NCI-H2196 (cell line): ENCODE measurements around the gene JADE2.
"Not testable (repeated sequence)": the region's sequence is repeated elsewhere in the genome, so short reads cannot be mapped to it uniquely, and the experiment has no call there.

Source experiments
- DNase-seq: peaks from one replicate; lab custom pipeline; 2025; ENCODE audit not compliant: unreplicated experiment; lab: John Stamatoyannopoulos, UW

JADE2 gene

DNA sequence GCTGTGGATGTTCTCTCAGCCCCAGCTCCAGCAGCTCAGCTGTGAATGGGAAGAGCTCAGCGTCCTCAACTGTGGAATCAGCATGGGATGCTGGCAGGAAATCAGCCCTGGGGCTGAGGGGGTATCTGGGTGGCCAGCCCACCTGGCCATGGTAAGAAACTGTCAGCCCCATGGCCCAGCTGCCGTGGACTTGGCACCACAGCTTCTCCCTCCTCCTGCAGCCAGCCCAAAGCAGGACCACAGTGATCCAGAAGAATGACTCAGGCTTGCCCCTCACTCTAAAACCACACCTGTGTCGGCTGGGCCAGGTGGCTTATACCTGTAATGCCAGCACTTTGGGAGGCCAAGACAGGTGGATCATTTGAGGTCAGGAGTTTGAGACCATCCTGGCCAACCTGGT is 59.2 kb downstream of the JADE2 start:
- no peak for DNase-seq

DNA sequence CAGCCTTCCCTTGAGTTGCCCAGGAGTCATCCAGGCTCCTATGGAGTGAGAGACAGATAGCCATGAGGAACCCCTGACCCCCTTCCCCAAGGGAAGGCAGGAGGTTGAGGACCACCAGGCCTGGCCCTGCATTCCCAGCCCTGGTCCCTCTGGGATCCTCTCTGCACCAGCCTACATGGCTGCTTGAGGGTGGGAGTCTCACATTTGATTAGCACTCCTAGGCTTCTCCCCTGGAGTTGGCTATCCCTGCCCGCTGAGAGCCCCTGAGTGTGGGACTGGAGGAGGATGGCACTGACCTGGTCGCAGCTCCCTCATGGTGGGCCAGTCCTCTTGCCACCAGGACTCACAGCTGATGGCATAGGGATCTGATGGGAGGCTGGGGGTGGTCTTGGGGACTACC is 60.5 kb downstream of the JADE2 start:
- no peak for DNase-seq

DNA sequence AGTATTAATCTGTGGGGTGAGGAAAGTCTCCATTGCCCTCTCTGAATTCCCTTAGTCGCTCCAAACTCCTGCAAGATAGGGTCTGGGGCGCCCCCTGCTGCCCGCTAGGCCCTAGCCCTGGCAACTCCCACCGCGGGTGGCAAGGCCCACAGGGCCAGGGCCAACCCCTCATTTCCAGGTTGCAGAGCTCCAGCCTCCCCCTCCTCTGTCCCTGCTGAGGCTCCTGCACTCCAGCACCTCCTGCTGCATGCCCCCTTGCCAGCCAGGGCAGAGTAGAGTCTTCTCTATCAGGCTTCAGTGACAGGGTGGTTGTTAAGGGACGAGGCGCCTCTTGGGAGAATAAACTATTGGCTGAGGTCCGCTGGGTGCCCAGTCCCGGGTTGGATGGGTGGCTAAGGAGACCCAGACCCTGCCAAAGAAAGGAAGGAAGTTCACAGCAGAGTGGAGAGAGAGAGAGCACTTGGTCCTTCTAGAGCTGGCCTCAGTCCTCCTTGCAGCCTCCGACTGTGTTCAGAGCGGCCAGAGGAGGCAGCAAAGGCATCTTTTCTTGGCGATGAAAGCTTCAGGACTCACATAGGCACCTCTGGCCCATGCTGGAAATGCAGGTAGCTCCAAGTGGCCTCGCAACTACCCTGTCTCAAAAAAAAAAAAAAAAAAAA is 61.5 kb downstream of the JADE2 start:
- peak; percentile 67 for DNase-seq

DNA sequence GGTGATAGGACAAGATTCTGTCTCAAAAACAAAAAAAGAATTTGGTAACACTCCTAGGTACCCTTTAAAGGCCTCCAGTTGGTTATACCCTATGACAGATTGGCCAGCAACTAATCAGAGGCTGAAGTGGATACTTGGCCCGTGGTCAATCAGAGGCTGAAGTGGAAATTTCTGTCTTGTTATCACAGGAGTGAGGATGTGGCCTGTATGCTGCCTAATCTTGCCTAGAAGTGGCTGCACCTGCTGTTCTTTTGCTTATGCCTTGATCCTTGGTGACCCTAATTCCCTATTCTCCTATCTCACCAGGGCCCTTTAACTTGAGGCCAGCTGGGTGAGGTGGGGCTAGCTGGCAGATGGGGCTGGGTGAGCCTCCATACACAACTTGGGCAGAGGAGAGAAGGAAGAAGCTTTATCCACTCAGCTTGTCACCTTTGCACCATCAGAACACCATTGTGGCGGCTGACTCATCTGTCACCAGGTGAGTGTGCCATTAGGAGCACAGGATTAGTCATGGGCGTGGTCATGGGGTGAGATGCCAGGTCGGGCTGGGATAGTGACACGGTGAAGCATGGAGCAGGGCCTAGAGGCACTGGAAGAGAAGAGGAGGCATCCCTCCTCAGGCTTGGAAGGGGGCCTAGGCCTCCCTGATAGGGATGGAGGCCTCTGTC is 65.7 kb downstream of the JADE2 start:
- peak; percentile 66 for DNase-seq

DNA sequence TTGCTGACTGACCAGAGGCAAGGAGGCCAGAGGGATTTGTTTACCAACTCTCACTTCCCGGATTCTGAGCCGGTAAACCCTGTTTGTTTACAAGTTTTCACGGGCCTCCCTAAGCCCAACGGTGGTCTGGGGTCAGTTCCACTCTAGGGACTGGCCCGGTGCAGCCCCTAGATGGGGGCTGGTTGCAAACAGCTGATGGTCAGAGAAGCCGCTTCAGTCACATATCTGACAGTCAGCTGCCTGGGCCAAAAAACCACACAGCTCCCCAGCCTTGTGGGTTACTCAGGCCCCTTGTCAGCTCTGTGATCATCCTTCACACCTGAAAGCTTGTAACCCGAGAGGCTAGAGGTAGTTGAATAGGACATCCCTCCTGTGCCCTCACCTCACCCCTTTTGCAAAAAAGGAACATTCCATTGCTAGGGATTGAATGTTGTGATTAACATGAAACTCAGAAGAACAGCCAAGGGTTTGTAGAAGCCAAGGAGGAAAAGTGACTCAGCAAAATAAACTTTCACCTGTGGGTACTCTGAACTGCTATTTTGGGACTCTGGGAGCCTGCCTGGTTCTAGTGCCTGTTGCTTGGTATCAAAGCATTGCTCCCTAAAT is 66.8 kb downstream of the JADE2 start:
- no peak for DNase-seq

DNA sequence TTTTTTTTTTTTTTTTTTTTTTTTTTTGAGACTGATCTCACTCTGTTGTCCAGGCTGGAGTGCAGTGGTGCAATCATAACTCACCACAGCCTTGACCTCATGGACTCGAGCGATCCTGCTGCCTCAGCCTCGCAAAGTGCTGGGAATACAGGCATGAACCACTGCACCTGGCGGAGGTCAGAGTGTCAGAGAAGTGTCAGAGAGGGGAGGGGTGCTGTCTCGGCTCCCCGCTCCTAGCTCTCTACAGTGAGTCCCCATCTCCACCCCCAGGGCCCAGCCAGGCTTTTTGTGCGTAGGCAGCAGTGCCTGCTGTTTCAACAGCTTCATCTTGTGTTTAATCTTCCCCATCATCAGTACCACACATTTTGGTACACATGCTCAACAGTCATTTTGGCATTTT is 68.9 kb downstream of the JADE2 start:
- no peak for DNase-seq

DNA sequence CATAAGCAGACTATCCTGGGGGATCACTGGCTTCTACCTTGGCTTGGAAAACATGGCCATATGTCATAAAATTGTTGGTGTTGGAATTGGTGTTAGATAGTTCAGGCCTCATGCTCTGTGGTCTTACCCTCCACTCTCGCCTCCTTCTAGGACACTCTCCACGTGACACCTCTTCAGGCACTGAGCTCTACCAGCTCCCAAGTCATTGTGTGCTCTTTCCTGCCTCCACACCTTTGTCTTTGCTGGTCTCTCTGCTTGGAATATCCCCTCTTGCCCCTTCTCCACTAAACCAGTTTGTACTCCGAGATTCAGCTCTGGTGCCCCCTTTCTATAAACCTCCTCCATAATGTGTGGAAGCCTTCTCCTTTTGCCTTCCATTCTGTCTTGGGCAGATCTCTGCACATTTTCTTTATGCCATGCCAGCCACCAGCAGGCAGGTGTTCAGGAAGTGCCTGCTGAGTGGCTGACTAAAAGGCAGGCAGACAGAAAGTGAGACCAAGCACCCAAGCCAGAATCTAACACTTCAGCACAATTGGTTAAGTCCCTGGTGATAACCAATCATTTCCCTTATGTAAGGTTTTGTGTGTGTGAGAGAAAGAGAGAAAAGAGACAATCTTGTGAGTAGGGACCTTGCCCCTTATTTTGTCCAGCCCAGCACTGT is 69.5 kb downstream of the JADE2 start:
- DNase-seq = peak; percentile 61

DNA sequence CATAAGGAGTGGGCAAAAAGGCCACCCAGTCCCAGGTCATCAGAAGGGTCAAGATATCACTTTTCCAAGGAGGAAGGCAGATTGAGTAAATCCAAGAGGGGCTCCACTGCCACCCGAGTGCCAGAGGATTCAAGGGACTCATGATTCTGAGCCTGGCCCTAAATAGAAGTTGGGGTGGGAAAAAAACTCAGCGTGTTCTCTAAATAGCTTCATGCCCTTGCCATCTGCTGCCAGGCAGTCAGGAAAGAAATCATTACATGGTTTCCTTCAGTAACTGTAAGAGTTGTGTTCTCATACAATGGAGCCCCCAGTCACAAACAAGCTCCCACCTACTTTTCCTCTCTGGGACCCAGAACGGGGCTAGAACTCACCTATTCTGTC is 70.0 kb downstream of the JADE2 start:
- no peak for DNase-seq

DNA sequence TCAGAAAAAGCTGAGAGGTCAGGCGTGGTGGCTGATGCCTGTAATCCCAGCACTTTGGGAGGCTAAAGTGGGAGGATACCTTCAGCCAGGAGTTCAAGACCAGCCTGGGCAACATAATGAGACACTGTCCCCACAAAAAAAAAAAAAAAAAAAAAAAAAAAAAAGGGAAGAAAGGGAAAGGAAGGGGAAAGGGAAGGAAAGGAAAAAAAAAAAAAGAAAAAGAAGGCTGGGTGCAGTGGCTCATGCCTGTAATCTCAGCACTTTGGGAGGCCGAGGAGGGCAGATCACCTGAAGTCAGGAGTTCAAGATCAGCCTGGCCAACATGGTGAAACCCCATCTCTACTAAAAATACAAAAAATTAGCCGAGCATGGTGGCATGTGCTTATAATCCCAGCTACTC is 74.3 kb downstream of the JADE2 start:
- not testable (repeated sequence) for DNase-seq

DNA sequence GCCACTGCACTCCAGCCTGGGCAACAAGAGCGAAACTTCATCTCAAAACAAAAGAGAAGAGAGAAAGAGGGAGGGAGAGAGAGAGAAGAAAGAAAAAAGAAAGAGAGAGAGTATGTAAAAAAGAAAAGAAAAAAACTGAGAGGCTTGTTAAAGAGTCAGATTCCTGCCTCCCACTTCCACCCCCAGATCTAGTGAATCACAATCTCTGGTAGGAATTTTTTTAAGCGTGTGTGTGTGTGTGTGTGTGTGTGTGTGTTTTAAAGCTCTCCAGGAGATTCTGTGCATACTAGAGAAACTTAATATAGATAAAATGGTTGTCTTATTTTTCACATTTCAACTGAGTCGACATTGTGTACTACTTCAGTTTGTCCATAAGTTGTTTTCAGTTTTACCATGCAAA is 75.1 kb downstream of the JADE2 start:
- no peak for DNase-seq

DNA sequence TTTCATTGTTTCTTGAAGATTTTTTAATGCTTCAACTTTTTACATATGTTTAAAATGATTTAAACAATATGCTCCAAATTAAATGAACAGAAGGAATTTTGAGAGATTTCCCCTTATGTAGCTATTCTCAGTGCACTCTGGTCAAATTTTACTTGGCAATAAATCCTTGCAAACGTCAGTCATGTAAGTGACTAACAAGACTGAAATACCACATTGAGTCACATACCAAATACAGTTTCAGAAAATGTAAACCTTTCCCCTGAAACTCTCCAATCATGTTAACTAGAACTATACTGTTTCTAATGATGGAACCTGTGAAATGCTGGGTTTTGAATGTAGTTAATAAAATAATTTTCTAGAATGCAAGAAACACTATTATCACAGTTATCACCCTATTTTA is 77.6 kb downstream of the JADE2 start:
- no peak for DNase-seq

DNA sequence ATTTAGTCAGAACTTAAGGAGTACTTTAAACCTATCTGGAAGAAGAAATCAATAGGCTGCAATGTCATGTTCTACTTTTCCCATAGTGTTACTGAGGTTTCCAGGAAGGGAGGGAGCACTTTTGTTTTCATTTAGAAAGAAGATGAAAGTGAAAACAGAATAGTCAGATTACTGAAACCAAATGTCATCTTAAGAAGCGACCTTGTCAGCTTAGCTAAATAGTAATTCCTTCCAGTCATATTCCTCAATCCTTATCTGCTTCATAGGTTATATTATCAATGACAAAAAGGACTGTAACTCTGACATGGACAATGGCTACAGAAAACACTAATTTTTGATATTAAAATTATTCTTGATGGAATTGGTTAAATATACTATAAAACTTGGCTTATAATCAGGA is 79.4 kb downstream of the JADE2 start:
- no peak for DNase-seq

DNA sequence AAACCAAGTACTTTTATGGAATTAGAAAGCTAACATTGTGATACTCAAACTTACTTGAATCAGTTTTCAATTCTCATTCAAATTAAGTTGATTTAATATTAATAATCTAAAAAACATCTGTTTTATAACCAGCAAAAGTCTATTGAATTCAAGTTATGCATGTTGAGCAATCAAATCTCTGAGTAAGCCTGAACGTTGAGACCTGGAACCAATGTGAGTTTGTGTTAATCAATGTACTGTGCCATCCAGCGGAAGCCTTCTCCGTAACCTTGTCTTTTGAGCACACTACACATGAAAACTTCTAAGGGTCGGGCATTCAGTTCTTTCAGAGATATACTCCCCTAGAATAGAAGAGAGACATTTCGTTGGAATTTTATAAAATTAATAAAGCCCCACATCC is 81.3 kb downstream of the JADE2 start:
- no peak for DNase-seq

DNA sequence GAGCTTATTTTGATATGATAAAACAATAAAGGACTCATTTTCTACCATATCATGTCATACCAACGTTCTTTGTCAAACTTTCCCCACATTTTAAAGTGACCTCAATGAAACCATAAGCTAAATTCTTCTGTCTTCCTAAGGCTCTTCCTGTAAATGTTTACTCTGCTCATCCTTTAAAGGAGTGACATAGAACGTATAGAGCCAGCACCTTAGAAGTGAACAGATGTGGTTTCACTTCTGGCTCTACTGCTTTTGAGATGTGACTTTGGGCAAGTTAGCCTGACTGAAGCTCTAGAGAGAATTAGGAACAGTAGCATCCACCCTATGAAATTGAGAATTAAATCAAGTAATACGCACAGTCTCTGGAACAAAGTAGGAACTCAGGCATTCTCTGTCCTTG is 83.1 kb downstream of the JADE2 start:
- DNase-seq = no peak

DNA sequence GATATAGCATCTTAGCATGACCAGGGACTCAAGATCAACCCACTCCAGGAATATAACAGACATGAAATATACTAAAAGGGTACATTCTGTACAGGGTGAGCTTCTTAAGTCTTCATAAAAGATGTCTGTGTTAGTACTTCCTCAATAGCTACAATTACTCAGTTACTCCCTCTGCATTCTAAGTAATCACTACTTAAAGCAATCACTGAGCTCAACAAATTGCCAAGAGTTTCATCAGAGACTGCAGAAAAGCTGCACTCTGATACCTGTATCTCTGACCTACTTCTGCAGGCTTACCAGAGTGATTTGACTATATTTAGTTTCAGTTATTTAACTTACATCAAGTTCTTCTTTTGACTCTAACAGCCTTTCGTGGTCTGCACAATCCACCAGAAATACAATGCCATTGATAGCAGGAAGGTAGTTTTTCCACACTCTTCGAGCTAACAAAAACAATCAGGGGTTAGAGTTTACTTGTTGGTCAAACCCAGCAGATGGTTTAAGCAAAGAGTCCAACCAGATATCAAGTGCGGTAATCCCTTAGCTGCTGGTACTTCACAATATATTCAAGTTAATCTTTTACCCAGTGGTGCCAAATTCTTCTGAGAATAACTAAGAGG is 83.9 kb downstream of the JADE2 start:
- no peak for DNase-seq

DNA sequence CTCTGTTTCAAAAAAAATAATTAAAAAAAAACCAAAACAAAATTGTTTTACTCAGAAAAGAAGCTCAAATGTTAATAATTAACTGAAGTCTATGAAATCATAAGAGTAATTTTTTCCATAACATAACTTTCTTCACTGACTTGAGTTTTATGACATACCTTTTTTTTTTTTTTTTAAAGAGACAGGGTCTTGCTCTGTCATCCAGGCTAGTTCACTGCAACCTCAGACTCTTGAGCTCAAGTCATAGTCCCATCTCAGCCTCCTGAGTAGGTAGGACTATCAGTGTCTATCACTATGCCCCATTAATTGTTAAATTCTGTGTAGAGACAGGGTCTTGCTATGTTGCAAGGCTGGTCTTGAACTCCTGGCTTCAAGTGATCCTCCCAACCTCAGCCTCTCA is 85.3 kb downstream of the JADE2 start:
- no peak for DNase-seq

DNA sequence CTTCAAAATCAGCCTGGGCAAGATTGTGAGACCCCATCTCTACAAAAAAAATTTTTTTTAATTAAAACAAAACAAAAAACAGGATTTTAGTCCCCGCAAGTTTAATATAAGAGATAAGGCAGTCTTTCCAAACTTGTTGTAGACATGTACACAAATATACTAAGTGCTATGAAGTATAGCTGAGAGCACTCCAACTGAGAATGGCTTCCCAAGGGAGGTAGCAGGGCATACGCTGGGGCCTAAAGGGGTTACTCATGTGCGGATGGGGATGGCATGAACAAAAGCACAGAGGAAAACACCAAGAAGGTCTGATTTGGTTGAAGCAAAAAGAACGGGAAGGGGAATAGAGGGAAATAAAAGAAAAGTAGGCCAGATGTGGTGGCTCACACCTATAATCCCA is 86.0 kb downstream of the JADE2 start:
- no peak for DNase-seq

DNA sequence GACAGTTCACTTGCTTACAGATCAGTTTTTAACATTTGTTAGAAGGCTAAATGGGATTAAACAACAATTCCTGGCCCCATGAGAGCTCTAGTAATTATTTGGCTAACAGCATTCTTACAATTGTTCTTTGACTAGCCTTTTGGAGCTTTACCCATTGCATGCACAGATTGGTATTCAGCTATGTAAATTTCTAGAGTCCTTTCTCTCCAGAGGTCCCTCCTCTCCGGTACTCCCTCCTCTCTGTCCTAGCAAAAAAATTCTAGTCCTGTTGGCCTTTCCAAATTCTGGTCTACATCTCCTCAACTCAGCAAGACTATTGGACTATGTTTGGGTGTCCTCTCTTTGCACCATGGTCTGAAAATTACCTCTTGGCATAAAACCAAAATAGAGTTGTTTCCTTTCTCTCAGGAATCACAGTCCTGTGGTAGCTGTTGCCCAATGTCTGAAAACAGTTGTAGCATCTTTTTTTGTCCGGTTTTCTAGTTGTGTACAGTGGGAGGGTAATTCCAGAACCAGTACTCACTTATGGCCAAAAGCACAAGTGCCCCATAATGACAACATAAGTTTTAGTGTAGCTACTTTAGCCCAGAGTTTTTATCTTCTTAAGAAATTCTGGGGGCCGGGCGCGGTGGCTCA is 89.1 kb downstream of the JADE2 start:
- no peak for DNase-seq

DNA sequence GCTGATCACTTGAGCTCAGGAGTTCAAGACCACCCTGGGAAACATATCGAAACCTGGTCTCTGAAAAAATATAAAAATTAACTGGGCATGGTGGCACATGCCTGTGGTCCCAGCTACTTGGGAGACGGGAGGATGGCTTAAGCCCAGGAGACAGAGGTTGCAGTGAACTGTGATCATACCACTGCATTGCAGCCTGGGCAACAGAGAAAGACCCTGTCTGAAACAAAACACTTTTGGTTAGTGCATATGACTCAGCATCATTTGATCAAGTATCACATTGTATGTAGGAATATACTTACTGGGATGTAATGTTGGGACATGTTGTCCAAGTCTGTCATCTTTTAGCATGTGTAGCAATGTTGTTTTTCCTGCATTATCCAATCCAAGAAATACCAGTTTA is 95.2 kb downstream of the JADE2 start:
- no peak for DNase-seq

DNA sequence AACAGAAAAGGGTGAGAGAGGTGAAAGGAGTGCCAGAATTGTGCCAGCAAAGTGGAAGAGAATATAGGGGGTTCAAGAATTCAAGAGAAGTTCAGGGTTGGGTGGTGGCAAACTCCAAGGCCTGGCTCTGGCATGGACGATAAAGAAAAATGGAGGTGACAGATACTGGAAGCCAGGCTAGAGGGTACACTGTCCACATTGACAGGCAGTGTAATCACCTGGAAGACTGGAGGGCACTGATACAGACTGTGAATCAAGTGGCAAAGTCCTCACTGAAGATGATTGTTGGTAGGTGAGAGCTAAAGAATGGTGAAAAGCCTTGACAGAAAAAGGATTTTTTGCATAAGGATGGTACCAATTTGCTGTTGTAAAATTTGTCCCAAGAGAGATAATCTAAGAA is 100.1 kb downstream of the JADE2 start:
- DNase-seq = no peak

DNA sequence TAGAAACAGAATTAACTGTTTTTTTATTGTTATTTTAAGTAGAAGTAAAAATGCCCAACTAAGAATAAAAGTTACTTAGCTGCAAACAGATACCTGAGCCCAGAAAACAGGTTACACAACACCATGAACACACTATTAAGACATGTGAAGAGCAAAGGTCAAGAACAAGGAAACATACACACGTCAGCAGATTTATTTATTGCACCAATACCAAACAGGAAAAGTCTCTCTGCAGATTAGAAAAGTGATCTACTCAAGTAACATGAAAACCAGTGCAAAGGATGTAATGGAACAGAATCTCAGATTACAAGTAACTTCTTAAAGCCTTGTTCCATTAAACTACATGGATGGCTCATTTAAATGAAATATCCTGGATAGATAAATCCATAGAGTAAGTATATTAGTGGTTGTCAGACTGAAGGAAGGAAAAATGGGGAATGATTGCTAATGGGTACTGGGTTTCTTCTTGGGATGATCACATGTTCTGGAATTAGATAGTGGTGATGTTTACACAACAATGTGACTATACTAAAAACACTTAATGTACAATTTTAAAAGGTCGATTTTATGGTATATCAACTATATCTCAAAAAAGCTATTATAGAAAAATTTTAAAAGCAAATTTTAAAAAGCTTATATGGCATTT is 101.0 kb downstream of the JADE2 start:
- DNase-seq = no peak
